OCI-LY3 (cell line): ENCODE results near the gene ALG1L2.

ENCODE experiments used
- EZH2phosphoT487 ChIP-seq: fragments of 200-600 bp; shearing (Covaris generic); IDR thresholded peaks from 2 replicates; pipeline ENCODE4 v1.6.1; 2018; ENCODE audit warnings: antibody characterized with exemption, mixed run types, low read depth
- TF ChIP-seq, protein P1 (sequence below): fragments of 200-600, 300-600 bp; sonication (generic); IDR thresholded peaks from 2 replicates; pipeline ENCODE4 v1.5.1; 2014; ENCODE audit warnings: antibody characterized with exemption, low read length, low read depth

DNA sequence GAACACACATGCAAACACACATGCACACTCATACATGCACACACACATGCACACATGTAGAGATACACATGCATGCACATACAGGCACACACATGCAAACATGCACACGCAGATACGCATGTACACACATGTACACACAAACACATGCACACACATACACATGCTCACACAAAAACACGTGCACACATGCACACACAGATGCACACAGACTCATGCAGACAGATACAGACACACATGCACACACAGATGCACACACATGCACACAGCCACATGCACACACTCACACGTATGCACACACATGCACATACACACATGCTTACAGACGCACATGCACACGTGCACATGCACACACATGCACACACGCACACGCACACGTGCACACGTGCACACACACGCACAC, 37.3 kb upstream of the ALG1L2 start:
- TF ChIP-seq, protein P1, sequence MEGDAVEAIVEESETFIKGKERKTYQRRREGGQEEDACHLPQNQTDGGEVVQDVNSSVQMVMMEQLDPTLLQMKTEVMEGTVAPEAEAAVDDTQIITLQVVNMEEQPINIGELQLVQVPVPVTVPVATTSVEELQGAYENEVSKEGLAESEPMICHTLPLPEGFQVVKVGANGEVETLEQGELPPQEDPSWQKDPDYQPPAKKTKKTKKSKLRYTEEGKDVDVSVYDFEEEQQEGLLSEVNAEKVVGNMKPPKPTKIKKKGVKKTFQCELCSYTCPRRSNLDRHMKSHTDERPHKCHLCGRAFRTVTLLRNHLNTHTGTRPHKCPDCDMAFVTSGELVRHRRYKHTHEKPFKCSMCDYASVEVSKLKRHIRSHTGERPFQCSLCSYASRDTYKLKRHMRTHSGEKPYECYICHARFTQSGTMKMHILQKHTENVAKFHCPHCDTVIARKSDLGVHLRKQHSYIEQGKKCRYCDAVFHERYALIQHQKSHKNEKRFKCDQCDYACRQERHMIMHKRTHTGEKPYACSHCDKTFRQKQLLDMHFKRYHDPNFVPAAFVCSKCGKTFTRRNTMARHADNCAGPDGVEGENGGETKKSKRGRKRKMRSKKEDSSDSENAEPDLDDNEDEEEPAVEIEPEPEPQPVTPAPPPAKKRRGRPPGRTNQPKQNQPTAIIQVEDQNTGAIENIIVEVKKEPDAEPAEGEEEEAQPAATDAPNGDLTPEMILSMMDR, result no peak
- TF ChIP-seq EZH2phosphoT487, result no peak
